Endodermal cell (in vitro differentiated cells): ENCODE results near the gene STK32B. TPM values are rescaled to one million over a fixed set of nuclear protein-coding genes. Genes with fewer than 3 reads are reported as not detected.
"Not testable (repeated sequence)": the region's sequence is repeated elsewhere in the genome, so short reads cannot be mapped to it uniquely, and the experiment has no call there.

Source experiments
- DNase-seq: peaks from one replicate; pipeline ENCODE4 v3.0.0-alpha.2; 2017
- H3K27ac ChIP-seq: 2 replicates; pipeline ENCODE4 v1.5.1; 2013; ENCODE audit warnings: mild to moderate bottlenecking, low read depth, low read length, moderate library complexity
- H3K27me3 ChIP-seq: 2 replicates; pipeline ENCODE4 v1.6.1; 2013; ENCODE audit warnings: mild to moderate bottlenecking, low read length, moderate library complexity; ENCODE audit not compliant: insufficient read depth, control insufficient read depth, poor library complexity, severe bottlenecking
- H3K36me3 ChIP-seq: 2 replicates; pipeline ENCODE4 v1.7.0; 2013; ENCODE audit warnings: mild to moderate bottlenecking, low read length, moderate library complexity; ENCODE audit not compliant: control insufficient read depth, insufficient read depth
- H3K4me1 ChIP-seq: one replicate; pipeline ENCODE4 v1.7.0; 2013; ENCODE audit warnings: low read length; ENCODE audit not compliant: control insufficient read depth, insufficient read depth
- H3K4me3 ChIP-seq: 2 replicates; pipeline ENCODE4 v1.5.1; 2013; ENCODE audit warnings: mild to moderate bottlenecking, low read length, moderate library complexity
- H3K9ac ChIP-seq: 2 replicates; pipeline ENCODE4 v1.6.1; 2013; ENCODE audit warnings: mild to moderate bottlenecking, low read length, moderate library complexity; ENCODE audit not compliant: poor library complexity, severe bottlenecking; ENCODE audit errors: extremely low read depth
- H3K9me3 ChIP-seq: 2 replicates; pipeline ENCODE4 v1.6.1; 2013; ENCODE audit warnings: mild to moderate bottlenecking, low read length, moderate library complexity; ENCODE audit not compliant: control insufficient read depth
- H3K27ac Mint-ChIP-seq: 2 replicates; pipeline ENCODE4 v1.8.0; 2020; ENCODE audit warnings: mixed read lengths
- H3K27me3 Mint-ChIP-seq: 2 replicates; pipeline ENCODE4 v1.8.0; 2021; ENCODE audit warnings: mild to moderate bottlenecking, mixed read lengths; ENCODE audit not compliant: insufficient read depth
- H3K36me3 Mint-ChIP-seq: 2 replicates; pipeline ENCODE4 v1.8.0; 2020; ENCODE audit warnings: low read depth, mixed read lengths
- H3K4me1 Mint-ChIP-seq: 2 replicates; pipeline ENCODE4 v1.8.0; 2020; ENCODE audit warnings: mixed read lengths
- H3K4me3 Mint-ChIP-seq: 2 replicates; pipeline ENCODE4 v1.8.0; 2020; ENCODE audit warnings: mild to moderate bottlenecking, moderate library complexity, mixed read lengths
- H3K9me3 Mint-ChIP-seq: 2 replicates; pipeline ENCODE4 v1.8.0; 2020; ENCODE audit warnings: mild to moderate bottlenecking, mixed read lengths
- CTCF ChIP-seq: fragments of 200-600 bp; sonication (generic); conservative IDR thresholded peaks from 2 replicates; pipeline ENCODE4 v1.5.0; 2021; ENCODE audit warnings: antibody characterized with exemption, mild to moderate bottlenecking
- WGBS, 2 experiments: methylation state at CpG; one replicate each; pipeline versions ENCODE4 v1.1.5 to v1.1.7; 2013; ENCODE audit warnings: missing lambda C conversion rate in 2 of 2, mixed read lengths in 1 of 2; ENCODE audit not compliant: insufficient coverage in 1 of 2, insufficient read length in 1 of 2; 5-methylcytosine and 5-hydroxymethylcytosine counted together
- long read RNA-seq, 4 experiments: library from polyadenylated mRNA in 2 of 4; library from RNA in 1 of 4; library from capped mRNA in 1 of 4; stranded (forward) in 3 of 4; unstranded in 1 of 4; transcript quantifications; one replicate each; pipeline ENCODE4 v2.0.0, GENCODE V29; 2020 to 2021; ENCODE audit warnings: inconsistent platforms in 1 of 4
- polyA plus RNA-seq, 2 experiments: library from polyadenylated mRNA; stranded (reverse); fragments of 50-300 nt; gene quantifications; one replicate each; pipeline ENCODE4 v1.2.3, GENCODE V29; 2013
- total RNA-seq, 2 donors: library from RNA; stranded (reverse); fragmentation: NEBNext Ultra II Directional in 1 of 2; extraction: Animal tissue kit (Norgen Biotek cat#: 25700) in 1 of 2; gene quantifications; 2 replicates in 1 of 2; 3 replicates in 1 of 2; pipeline ENCODE4 v1.2.1, GENCODE V29; 2021

Gene STK32B
- 1 to 10 TPM; 1.4 to 1.5 TPM for total RNA-seq
- polyA plus RNA-seq (2013, experiment 1 of 2) = 1.5 TPM
- polyA plus RNA-seq (2013, experiment 2 of 2) = 1.6 TPM
- long read RNA-seq, experiment 1 = 0 reads
- long read RNA-seq, experiment 2, partial matches to known transcripts = 0 of 4 reads
- long read RNA-seq, experiment 2, other reads (novel, unspliced or antisense) = 1 of 4 reads
- long read RNA-seq, experiment 3 = 0 reads
- long read RNA-seq, experiment 4 = 0 reads

GRCh38 chr4:5051278-5052203 lies at the start of gene STK32B:
Gene STK32B, plus strand, starts transcription at chr4:5051480.
- TF ChIP-seq CTCF = no peak
- peak within 1 kb of the TSS; percentile 69 for H3K4me3 Mint-ChIP-seq
- H3K9me3 Mint-ChIP-seq = no peaks in the 10 kb centered on the region
- H3K4me3 ChIP-seq = peak within 1 kb of the TSS; percentile 84
- H3K36me3 Mint-ChIP-seq = no peaks in the 10 kb centered on the region
- peaks cover 41% of the 10 kb centered on the region for H3K27me3 ChIP-seq
- WGBS, 2 experiments = 2 to 5% methylated on average over 8 to 103 of the region's 103 CpGs
- no peaks in the 10 kb centered on the region for H3K36me3 ChIP-seq
- H3K9ac ChIP-seq = peak within 1 kb of the TSS; percentile 28
- no peak within 1 kb of the TSS for H3K27ac ChIP-seq
- peaks cover 3% of the 10 kb centered on the region for H3K4me1 ChIP-seq
- peaks cover 55% of the 10 kb centered on the region for H3K27me3 Mint-ChIP-seq
- peak; percentile 88 for DNase-seq
- H3K27ac Mint-ChIP-seq = no peak within 1 kb of the TSS
- H3K4me1 Mint-ChIP-seq = peaks cover 7% of the 10 kb centered on the region
- no peaks in the 10 kb centered on the region for H3K9me3 ChIP-seq

GRCh38 chr4:5001641-5002040 lies 49.6 kb upstream of the STK32B start:
- 88 to 91% methylated on average over 5 to 6 of the region's 6 CpGs for WGBS, 2 experiments
- H3K4me3 ChIP-seq, H3K9me3 Mint-ChIP-seq, H3K9ac ChIP-seq, H3K9me3 ChIP-seq, H3K27ac Mint-ChIP-seq, H3K36me3 Mint-ChIP-seq, H3K4me1 ChIP-seq, H3K27ac ChIP-seq, H3K36me3 ChIP-seq, DNase-seq, H3K27me3 ChIP-seq, H3K27me3 Mint-ChIP-seq, H3K4me3 Mint-ChIP-seq: not testable (repeated sequence)
- peaks cover 15% of the 10 kb centered on the region for H3K4me1 Mint-ChIP-seq

GRCh38 chr4:5003372-5003857 lies 47.9 kb upstream of the STK32B start:
- Histone ChIP-seq H3K4me1 (peaks cover 5% of the 10 kb centered on the region), H3K9me3 (no peaks in the 10 kb centered on the region), H3K27ac (no peak overlapping the region), H3K27me3 (no peaks in the 10 kb centered on the region), H3K4me3 (no peak overlapping the region), H3K36me3 (no peaks in the 10 kb centered on the region), H3K9ac (no peak overlapping the region)
- peaks cover 8% of the 10 kb centered on the region for H3K27me3 Mint-ChIP-seq
- peak; percentile 48 for DNase-seq
- no peak for TF ChIP-seq CTCF
- no peak overlapping the region for H3K27ac Mint-ChIP-seq
- no peak overlapping the region for H3K4me3 Mint-ChIP-seq
- H3K9me3 Mint-ChIP-seq = no peaks in the 10 kb centered on the region
- 70 to 83% methylated on average over 8 to 9 of the region's 9 CpGs for WGBS, 2 experiments
- H3K4me1 Mint-ChIP-seq = peaks cover 15% of the 10 kb centered on the region
- no peaks in the 10 kb centered on the region for H3K36me3 Mint-ChIP-seq
